Bronchial epithelial cell (primary cell): ENCODE results near the gene GALNT18. TPM values are rescaled to one million over a fixed set of nuclear protein-coding genes. Genes with fewer than 3 reads are reported as not detected.

ENCODE experiments used
- DNase-seq: peaks from one replicate; pipeline ENCODE4 v3.0.0-alpha.2; 2010; ENCODE audit warnings: low read depth
- FAIRE-seq: peaks from 2 replicates; lab custom pipeline; 2011; peaks lifted over from hg19 to GRCh38; lab: Jason Lieb, UNC
- H3K27me3 ChIP-seq: 2 replicates; pipeline ENCODE4 v1.5.1; 2011; ENCODE audit warnings: low read length; ENCODE audit not compliant: control insufficient read depth, insufficient read depth
- H3K36me3 ChIP-seq: 2 replicates; pipeline ENCODE4 v1.5.1; 2011; ENCODE audit warnings: low read length; ENCODE audit not compliant: control insufficient read depth, insufficient read depth
- H3K4me3 ChIP-seq: 2 replicates; pipeline ENCODE4 v1.5.1; 2011; ENCODE audit warnings: mild to moderate bottlenecking, low read depth, low read length, control low read depth
- total RNA-seq: library from RNA; depleted of rRNA; stranded (reverse); fragments of >200 nt; gene quantifications from 2 replicates; pipeline ENCODE4 v1.2.1, GENCODE V29; 2014
- TF ChIP-seq, protein P1 (sequence below): IDR thresholded peaks from 2 replicates; pipeline ENCODE4 v1.5.1; 2011; ENCODE audit warnings: mild to moderate bottlenecking, moderate library complexity, low read length, control low read depth, inconsistent platforms; ENCODE audit not compliant: insufficient read depth, severe bottlenecking

GALNT18 gene
- total RNA-seq, 1 donor from 2014 or later: 26.1 TPM

DNA sequence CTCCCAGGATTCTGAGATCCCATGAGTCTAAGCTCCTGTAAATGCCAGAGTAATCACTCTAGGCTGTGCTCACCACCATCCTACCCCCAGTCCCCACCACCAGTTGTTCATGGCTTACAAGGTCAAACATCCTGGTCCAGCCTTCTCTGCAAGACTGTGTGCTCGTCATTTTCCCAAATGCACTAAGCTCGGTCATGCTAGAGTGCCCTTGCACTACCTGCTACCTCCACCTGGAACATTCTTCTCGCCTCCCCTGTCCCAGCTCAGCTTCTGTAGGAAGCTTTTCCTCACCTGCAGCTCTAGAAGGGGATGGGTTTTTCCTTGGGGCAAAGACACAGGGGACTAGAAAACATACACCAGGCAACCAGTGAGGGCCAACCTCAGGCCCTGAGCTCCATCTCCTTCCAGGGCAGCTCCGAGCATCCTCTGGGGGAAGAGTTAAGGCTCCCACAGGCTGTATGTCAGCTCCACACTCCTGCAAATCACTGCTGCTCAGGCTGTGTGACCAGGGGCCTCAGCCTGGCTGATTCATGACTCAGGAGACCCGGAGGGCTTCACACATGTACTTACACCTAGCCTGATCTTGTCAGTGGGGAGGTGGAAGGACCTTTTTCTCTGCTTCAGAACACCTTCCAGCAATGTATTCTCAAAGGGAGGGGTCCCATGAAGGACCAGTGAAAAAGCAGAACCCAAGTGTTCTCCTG, 231.6 kb downstream of the GALNT18 start:
- no peak for DNase-seq
- Histone ChIP-seq H3K27me3 (no peaks in the 10 kb centered on the region), H3K36me3 (no peaks in the 10 kb centered on the region), H3K4me3 (no peak overlapping the region)
- peak; percentile 94 for FAIRE-seq
- TF ChIP-seq, protein P1, sequence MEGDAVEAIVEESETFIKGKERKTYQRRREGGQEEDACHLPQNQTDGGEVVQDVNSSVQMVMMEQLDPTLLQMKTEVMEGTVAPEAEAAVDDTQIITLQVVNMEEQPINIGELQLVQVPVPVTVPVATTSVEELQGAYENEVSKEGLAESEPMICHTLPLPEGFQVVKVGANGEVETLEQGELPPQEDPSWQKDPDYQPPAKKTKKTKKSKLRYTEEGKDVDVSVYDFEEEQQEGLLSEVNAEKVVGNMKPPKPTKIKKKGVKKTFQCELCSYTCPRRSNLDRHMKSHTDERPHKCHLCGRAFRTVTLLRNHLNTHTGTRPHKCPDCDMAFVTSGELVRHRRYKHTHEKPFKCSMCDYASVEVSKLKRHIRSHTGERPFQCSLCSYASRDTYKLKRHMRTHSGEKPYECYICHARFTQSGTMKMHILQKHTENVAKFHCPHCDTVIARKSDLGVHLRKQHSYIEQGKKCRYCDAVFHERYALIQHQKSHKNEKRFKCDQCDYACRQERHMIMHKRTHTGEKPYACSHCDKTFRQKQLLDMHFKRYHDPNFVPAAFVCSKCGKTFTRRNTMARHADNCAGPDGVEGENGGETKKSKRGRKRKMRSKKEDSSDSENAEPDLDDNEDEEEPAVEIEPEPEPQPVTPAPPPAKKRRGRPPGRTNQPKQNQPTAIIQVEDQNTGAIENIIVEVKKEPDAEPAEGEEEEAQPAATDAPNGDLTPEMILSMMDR: no peak

DNA sequence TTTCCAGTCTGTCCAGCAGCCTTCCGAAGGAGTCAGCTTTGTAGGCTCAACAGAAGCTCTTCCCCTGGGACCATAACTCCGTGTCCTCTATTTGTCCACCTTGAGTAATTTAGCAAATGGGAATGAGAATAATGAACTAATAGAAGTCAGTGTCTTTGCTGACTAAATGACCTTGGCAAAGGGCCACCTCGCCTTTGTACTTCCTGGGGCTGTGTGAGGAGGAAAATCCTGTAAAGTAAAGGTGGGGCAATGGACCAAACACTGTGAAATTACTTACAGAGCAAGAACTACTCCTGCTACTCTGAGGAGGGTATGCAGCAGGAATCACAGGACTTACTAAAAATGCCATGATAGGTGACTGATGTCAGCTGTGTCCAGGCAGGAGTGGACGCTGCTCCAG, 232.6 kb downstream of the GALNT18 start:
- TF ChIP-seq, protein P1: no peak
- H3K36me3 ChIP-seq: no peaks in the 10 kb centered on the region
- DNase-seq: peak; percentile 40
- H3K4me3 ChIP-seq: no peak overlapping the region
- no peak for FAIRE-seq
- H3K27me3 ChIP-seq: no peaks in the 10 kb centered on the region

DNA sequence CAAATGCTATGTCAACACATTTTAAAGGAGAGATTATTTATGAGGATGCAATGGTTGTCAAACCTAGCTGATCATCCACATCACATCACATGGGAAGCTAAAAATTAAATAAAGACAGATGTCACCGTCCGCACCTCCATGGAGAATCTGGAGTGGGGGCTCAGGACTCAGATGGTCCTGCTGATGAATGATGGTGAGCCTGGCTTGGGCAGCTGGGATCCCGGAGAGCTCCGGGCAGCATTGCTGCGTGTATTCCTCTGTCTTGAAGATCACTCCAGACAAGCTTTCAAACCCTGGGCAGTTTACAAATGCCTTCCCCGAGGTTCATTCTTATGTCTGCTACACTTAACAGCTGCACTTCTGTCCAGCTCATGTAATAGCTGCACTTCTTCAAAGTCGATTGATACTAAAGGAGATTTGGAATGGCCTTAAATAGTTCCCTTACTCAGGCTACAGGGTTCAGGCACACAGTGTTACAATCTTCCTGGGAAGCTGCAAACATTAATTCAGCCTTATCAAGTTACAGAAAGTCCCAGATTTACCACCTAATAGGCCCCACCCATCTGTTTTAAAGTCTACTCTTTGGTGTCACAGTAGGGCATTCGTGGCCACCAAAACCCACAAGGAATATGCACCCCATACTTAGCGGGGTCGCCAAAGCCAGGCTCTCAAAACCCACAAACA, 234.0 kb downstream of the GALNT18 start:
- H3K36me3 ChIP-seq: no peaks in the 10 kb centered on the region
- FAIRE-seq (no peak), DNase-seq (no peak)
- no peak overlapping the region for H3K4me3 ChIP-seq
- TF ChIP-seq, protein P1: no peak
- no peaks in the 10 kb centered on the region for H3K27me3 ChIP-seq

DNA sequence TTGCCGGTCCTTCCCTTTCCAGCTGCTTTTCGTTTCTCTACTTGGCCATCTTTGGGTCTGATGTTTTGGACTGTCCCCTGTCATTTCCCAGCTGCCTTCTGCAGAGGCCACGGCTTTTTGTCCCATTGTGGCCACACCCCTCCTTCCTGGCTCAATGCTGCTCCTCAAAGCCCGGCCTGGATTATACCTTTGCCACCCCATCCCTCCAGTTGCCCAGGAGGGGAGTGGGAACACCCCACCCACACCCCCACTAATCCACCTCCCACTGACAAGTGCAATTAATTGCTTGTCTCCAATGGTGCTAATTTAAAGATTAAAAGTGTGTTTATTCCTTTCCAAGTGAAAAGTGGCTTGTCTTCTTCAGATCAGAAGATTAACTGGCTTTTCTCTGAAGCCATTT, 234.6 kb downstream of the GALNT18 start:
- Histone ChIP-seq H3K36me3 (no peaks in the 10 kb centered on the region), H3K27me3 (no peaks in the 10 kb centered on the region), H3K4me3 (no peak overlapping the region)
- no peak for FAIRE-seq
- DNase-seq: no peak
- TF ChIP-seq, protein P1: no peak

GRCh38 chr11:11384829-11385228, 237.0 kb downstream of the GALNT18 start:
- DNase-seq (no peak), FAIRE-seq (no peak)
- H3K36me3 ChIP-seq: no peaks in the 10 kb centered on the region
- TF ChIP-seq, protein P1: no peak
- no peaks in the 10 kb centered on the region for H3K27me3 ChIP-seq
- H3K4me3 ChIP-seq: no peak overlapping the region
